GM12873 (cell line): Measurements from ENCODE around the gene SH3RF1.

Source experiments
- CTCF ChIP-seq: IDR thresholded peaks from 2 replicates; pipeline ENCODE4 v1.5.1; 2012; ENCODE audit warnings: low read depth, mild to moderate bottlenecking, moderate library complexity, low read length, control low read depth; ENCODE audit not compliant: insufficient read depth; ENCODE audit errors: missing control alignments

Gene SH3RF1

GRCh38 chr4:169064296-169064695, 206.5 kb downstream of the SH3RF1 start:
- TF ChIP-seq CTCF = no peak

GRCh38 chr4:169063441-169063840, 207.3 kb downstream of the SH3RF1 start:
- no peak for TF ChIP-seq CTCF

- TF ChIP-seq CTCF = no peak
These were observed 207.9 kb downstream of the SH3RF1 start for GRCh38 chr4:169062897-169063244.

GRCh38 chr4:169061386-169061785, 209.4 kb downstream of the SH3RF1 start:
- no peak for TF ChIP-seq CTCF

- TF ChIP-seq CTCF = no peak
These were observed 210.2 kb downstream of the SH3RF1 start for GRCh38 chr4:169060391-169061091.

- no peak for TF ChIP-seq CTCF
These were observed 211.2 kb downstream of the SH3RF1 start for GRCh38 chr4:169059306-169060211.

- TF ChIP-seq CTCF = no peak
These were observed 212.4 kb downstream of the SH3RF1 start for GRCh38 chr4:169058312-169058711.
